Loucy (cell line): Measurements from ENCODE around the gene STK35.

Source experiments
- EZH2phosphoT487 ChIP-seq: fragments of 200-600 bp; IDR thresholded peaks from 2 replicates; pipeline ENCODE4 v1.6.1; 2018; ENCODE audit warnings: antibody characterized with exemption, mild to moderate bottlenecking, moderate library complexity, borderline replicate concordance
- TF ChIP-seq, protein P1 (sequence below): fragments of 200-600 bp; sonication (generic); conservative IDR thresholded peaks from 2 replicates; pipeline ENCODE4 v1.5.1; 2014; ENCODE audit warnings: mild to moderate bottlenecking, antibody characterized with exemption, low read length

DNA sequence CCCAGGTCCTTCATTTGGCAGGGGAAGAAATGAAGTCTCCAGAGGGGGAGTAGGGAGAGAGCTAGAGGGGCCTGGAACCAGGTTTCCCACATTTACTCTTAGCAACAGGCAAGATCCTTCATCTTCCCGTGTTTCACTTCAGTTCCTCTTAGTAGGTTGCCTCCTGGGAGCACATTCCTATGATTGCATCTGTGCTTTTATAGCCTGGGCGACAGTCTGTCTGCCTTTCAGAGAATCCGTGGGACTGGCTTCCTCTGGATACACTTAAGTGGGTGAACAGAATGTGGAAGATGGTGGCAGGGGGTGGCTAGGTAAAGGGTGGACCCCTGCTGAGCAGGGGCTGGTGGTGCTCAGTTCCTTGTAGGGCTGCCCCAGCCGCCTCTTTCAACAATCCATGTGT is 33.4 kb downstream of the STK35 start:
- TF ChIP-seq, protein P1, sequence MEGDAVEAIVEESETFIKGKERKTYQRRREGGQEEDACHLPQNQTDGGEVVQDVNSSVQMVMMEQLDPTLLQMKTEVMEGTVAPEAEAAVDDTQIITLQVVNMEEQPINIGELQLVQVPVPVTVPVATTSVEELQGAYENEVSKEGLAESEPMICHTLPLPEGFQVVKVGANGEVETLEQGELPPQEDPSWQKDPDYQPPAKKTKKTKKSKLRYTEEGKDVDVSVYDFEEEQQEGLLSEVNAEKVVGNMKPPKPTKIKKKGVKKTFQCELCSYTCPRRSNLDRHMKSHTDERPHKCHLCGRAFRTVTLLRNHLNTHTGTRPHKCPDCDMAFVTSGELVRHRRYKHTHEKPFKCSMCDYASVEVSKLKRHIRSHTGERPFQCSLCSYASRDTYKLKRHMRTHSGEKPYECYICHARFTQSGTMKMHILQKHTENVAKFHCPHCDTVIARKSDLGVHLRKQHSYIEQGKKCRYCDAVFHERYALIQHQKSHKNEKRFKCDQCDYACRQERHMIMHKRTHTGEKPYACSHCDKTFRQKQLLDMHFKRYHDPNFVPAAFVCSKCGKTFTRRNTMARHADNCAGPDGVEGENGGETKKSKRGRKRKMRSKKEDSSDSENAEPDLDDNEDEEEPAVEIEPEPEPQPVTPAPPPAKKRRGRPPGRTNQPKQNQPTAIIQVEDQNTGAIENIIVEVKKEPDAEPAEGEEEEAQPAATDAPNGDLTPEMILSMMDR: no peak
- TF ChIP-seq EZH2phosphoT487: no peak
